IPS-18c (cell line): ENCODE results near the gene METTL15.
"Not testable (repeated sequence)": the region's sequence is repeated elsewhere in the genome, so short reads cannot be mapped to it uniquely, and the experiment has no call there.

Experiments used
- H3K4me3 ChIP-seq: 2 replicates; pipeline ENCODE4 v1.7.0; 2013; ENCODE audit warnings: low read depth, mild to moderate bottlenecking, low read length, moderate library complexity; ENCODE audit not compliant: insufficient read depth
- H3K9me3 ChIP-seq: one replicate; pipeline ENCODE4 v1.6.1; 2013; ENCODE audit warnings: mild to moderate bottlenecking, low read length, moderate library complexity; ENCODE audit not compliant: control insufficient read depth, insufficient read depth

Gene METTL15

GRCh38 chr11:28318871-28319270 lies 210.7 kb downstream of the METTL15 start:
- Histone ChIP-seq H3K4me3 (no peak overlapping the region), H3K9me3 (peaks cover 5% of the 10 kb centered on the region)

GRCh38 chr11:28323621-28324020 lies 215.4 kb downstream of the METTL15 start:
- H3K9me3 ChIP-seq: no peaks in the 10 kb centered on the region
- H3K4me3 ChIP-seq: no peak overlapping the region

- not testable (repeated sequence) for H3K4me3 ChIP-seq, H3K9me3 ChIP-seq
Measured at GRCh38 chr11:28332393-28332792, 224.2 kb downstream of the METTL15 start.

- no peaks in the 10 kb centered on the region for H3K9me3 ChIP-seq
- no peak overlapping the region for H3K4me3 ChIP-seq
Measured at GRCh38 chr11:28337701-28338100, 229.5 kb downstream of the METTL15 start.

GRCh38 chr11:28338371-28338770 lies 230.2 kb downstream of the METTL15 start:
- H3K9me3 ChIP-seq: no peaks in the 10 kb centered on the region
- H3K4me3 ChIP-seq: no peak overlapping the region

- Histone ChIP-seq H3K9me3 (no peaks in the 10 kb centered on the region), H3K4me3 (no peak overlapping the region)
Measured at GRCh38 chr11:28339488-28339887, 231.3 kb downstream of the METTL15 start.

- Histone ChIP-seq H3K9me3 (no peaks in the 10 kb centered on the region), H3K4me3 (no peak overlapping the region)
Measured at GRCh38 chr11:28342716-28343115, 234.5 kb downstream of the METTL15 start.

- Histone ChIP-seq H3K9me3 (no peaks in the 10 kb centered on the region), H3K4me3 (no peak overlapping the region)
Measured at GRCh38 chr11:28343304-28344233, 235.4 kb downstream of the METTL15 start.

- Histone ChIP-seq H3K4me3 (no peak overlapping the region), H3K9me3 (no peaks in the 10 kb centered on the region)
Measured at GRCh38 chr11:28346209-28346608, 238.0 kb downstream of the METTL15 start.

GRCh38 chr11:28346721-28347120 lies 238.5 kb downstream of the METTL15 start:
- Histone ChIP-seq H3K4me3 (no peak overlapping the region), H3K9me3 (no peaks in the 10 kb centered on the region)

- no peaks in the 10 kb centered on the region for H3K9me3 ChIP-seq
- H3K4me3 ChIP-seq: no peak overlapping the region
Measured at GRCh38 chr11:28347371-28347770, 239.2 kb downstream of the METTL15 start.

GRCh38 chr11:28350216-28350615 lies 242.0 kb downstream of the METTL15 start:
- no peak overlapping the region for H3K4me3 ChIP-seq
- H3K9me3 ChIP-seq: no peaks in the 10 kb centered on the region

- Histone ChIP-seq H3K4me3 (no peak overlapping the region), H3K9me3 (no peaks in the 10 kb centered on the region)
Measured at GRCh38 chr11:28353991-28354390, 245.8 kb downstream of the METTL15 start.

- Histone ChIP-seq H3K4me3 (no peak overlapping the region), H3K9me3 (no peaks in the 10 kb centered on the region)
Measured at GRCh38 chr11:28366549-28367346, 258.6 kb downstream of the METTL15 start.

- not testable (repeated sequence) for H3K9me3 ChIP-seq, H3K4me3 ChIP-seq
Measured at GRCh38 chr11:28378095-28378494, 269.9 kb downstream of the METTL15 start.
